CD1c-positive myeloid dendritic cell (primary cell): Measurements from ENCODE around the gene TMEM52.

Experiments used
- DNase-seq: peaks from one replicate; pipeline ENCODE4 v3.0.0-alpha.2; 2016; ENCODE audit errors: extremely low spot score

Gene TMEM52

GRCh38 chr1:1872329-1872994 is 46.6 kb downstream of the TMEM52 start:
- no peak for DNase-seq

GRCh38 chr1:1869469-1869868 is 49.6 kb downstream of the TMEM52 start:
- peak; percentile 70 for DNase-seq
